GM12878 (cell line): ENCODE measurements around the gene SELENOO. TPM values are rescaled to one million over a fixed set of nuclear protein-coding genes. Genes with fewer than 3 reads are reported as not detected.
A peak's percentile ranks its signal among the peaks of the same experiment; 100 is the strongest.

Source experiments
- ASH2L ChIP-seq: fragments of 300-600, 200-600 bp; sonication (generic); IDR thresholded peaks from 2 replicates; pipeline ENCODE4 v1.6.1; 2017; ENCODE audit warnings: low read depth, mild to moderate bottlenecking, borderline replicate concordance
- BHLHE40 ChIP-seq, 2 experiments: fragments of 450-650 bp in 1 of 2; IDR thresholded peaks; 2 replicates each; pipeline ENCODE4 v1.6.1; 2011 to 2017; ENCODE audit warnings: low read depth in 2 of 2, borderline replicate concordance in 1 of 2, improper control_type of control experiment in 1 of 2, low read length in 1 of 2, mild to moderate bottlenecking in 1 of 2
- IKZF1 ChIP-seq: fragments of 450-650 bp; conservative IDR thresholded peaks from 2 replicates; pipeline ENCODE4 v1.6.1; 2017; ENCODE audit warnings: antibody characterized with exemption, mild to moderate bottlenecking
- KDM1A ChIP-seq: fragments of 200-600 bp; sonication (generic); IDR thresholded peaks from 2 replicates; pipeline ENCODE4 v1.6.1; 2016; ENCODE audit warnings: borderline replicate concordance
- NFYB ChIP-seq: IDR thresholded peaks from 2 replicates; pipeline ENCODE4 v1.6.1; 2011; ENCODE audit warnings: low read depth, mild to moderate bottlenecking, low read length, improper control_type of control experiment, moderate library complexity; ENCODE audit not compliant: insufficient read depth
- PAX8 ChIP-seq: fragments of 450-650 bp; IDR thresholded peaks from 2 replicates; pipeline ENCODE4 v1.6.1; 2017; ENCODE audit warnings: mild to moderate bottlenecking, moderate library complexity
- RAD51 ChIP-seq: fragments of 450-650 bp; IDR thresholded peaks from 2 replicates; pipeline ENCODE4 v1.6.1; 2016; ENCODE audit warnings: moderate library complexity, mild to moderate bottlenecking, inconsistent platforms
- SMARCA5 ChIP-seq: fragments of 450-650 bp; IDR thresholded peaks from 2 replicates; pipeline ENCODE4 v1.6.1; 2017; ENCODE audit warnings: mild to moderate bottlenecking
- SMC3 ChIP-seq: IDR thresholded peaks from 2 replicates; pipeline ENCODE4 v1.6.1; 2011; ENCODE audit warnings: low read length, improper control_type of control experiment, borderline replicate concordance
- SPI1 ChIP-seq: IDR thresholded peaks from 2 replicates; pipeline ENCODE4 v1.6.1; 2011; ENCODE audit warnings: low read depth, mild to moderate bottlenecking, low read length, moderate library complexity, borderline replicate concordance; ENCODE audit not compliant: insufficient read depth
- SUZ12 ChIP-seq: fragments of 200-600 bp; sonication (generic); IDR thresholded peaks from one replicate; pipeline ENCODE4 v1.6.1; 2018; ENCODE audit warnings: antibody characterized with exemption, mild to moderate bottlenecking; ENCODE audit not compliant: unreplicated experiment
- TBL1XR1 ChIP-seq: IDR thresholded peaks from 2 replicates; pipeline ENCODE4 v1.6.1; 2012; ENCODE audit warnings: low read depth, low read length, improper control_type of control experiment
- WRNIP1 ChIP-seq: IDR thresholded peaks from 2 replicates; pipeline ENCODE4 v1.6.1; 2011; ENCODE audit warnings: low read depth, low read length, improper control_type of control experiment, borderline replicate concordance
- YY1 ChIP-seq: IDR thresholded peaks from 2 replicates; pipeline ENCODE4 v1.6.1; 2011; ENCODE audit warnings: low read depth, mild to moderate bottlenecking, low read length
- ZNF274 ChIP-seq: IDR thresholded peaks from one replicate; pipeline ENCODE4 v1.8.0; 2011; ENCODE audit not compliant: insufficient read length, insufficient read depth
- ZNF687 ChIP-seq: fragments of 450-650 bp; IDR thresholded peaks from 2 replicates; pipeline ENCODE4 v1.6.1; 2017; ENCODE audit warnings: mild to moderate bottlenecking, moderate library complexity
- polyA plus RNA-seq, 11 experiments: library from polyadenylated mRNA; depleted of rRNA in 4 of 11; unstranded in 6 of 11; stranded (reverse) in 5 of 11; fragments of >200 nt; fragmentation: Nextera tagmentation in 4 of 11; fragmentation: Illumina TruSeq in 1 of 11; extraction: Ambion mirVana in 4 of 11; extraction: Trizol in 1 of 11; gene quantifications; 1 replicate in 1 of 11; 2 replicates in 10 of 11; pipeline versions ENCODE4 v1.2.1 to v1.2.3, GENCODE V29; 2011 to 2016; ENCODE audit warnings: inconsistent platforms in 2 of 11, missing spikeins in 2 of 11, low read depth in 1 of 11
- total RNA-seq, 4 experiments: library from RNA; depleted of rRNA in 3 of 4; stranded (reverse); fragments of >200 nt in 3 of 4; fragmentation: Illumina TruSeq in 1 of 4; extraction: Trizol in 1 of 4; gene quantifications; 2 replicates each; pipeline versions ENCODE4 v1.2.1 to v1.2.3, GENCODE V29; 2013 to 2021
- TF ChIP-seq, protein P1 (sequence below): fragments of 450-650 bp; IDR thresholded peaks from 2 replicates; pipeline ENCODE4 v1.6.1; 2017; ENCODE audit warnings: mild to moderate bottlenecking, low read depth, inconsistent platforms; ENCODE audit not compliant: poor library complexity, severe bottlenecking
- TF ChIP-seq, protein P2 (sequence below): fragments of 450-650 bp; IDR thresholded peaks from 2 replicates; pipeline ENCODE4 v1.6.1; 2017; ENCODE audit warnings: mild to moderate bottlenecking

The SELENOO gene
- total and polyA plus RNA-seq, 10 of the 15 experiments (the other 5 are each of a cell fraction or from before 2014, with no cell fraction given): 0.42 to 23.3 (median 3.3) TPM

GRCh38 chr22:50200461-50201190, at the start of gene SELENOO (continued):
- TF ChIP-seq SUZ12: no peak
- no peak for TF ChIP-seq TBL1XR1
- TF ChIP-seq, protein P1, sequence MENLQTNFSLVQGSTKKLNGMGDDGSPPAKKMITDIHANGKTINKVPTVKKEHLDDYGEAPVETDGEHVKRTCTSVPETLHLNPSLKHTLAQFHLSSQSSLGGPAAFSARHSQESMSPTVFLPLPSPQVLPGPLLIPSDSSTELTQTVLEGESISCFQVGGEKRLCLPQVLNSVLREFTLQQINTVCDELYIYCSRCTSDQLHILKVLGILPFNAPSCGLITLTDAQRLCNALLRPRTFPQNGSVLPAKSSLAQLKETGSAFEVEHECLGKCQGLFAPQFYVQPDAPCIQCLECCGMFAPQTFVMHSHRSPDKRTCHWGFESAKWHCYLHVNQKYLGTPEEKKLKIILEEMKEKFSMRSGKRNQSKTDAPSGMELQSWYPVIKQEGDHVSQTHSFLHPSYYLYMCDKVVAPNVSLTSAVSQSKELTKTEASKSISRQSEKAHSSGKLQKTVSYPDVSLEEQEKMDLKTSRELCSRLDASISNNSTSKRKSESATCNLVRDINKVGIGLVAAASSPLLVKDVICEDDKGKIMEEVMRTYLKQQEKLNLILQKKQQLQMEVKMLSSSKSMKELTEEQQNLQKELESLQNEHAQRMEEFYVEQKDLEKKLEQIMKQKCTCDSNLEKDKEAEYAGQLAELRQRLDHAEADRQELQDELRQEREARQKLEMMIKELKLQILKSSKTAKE: no peak
- 0 out of 2 replicates have a peak, but pooled peaks have one; percentile 6 for TF ChIP-seq ZNF687
- no peak for TF ChIP-seq SMC3
- TF ChIP-seq ASH2L: no peak
- no peak for TF ChIP-seq RAD51
- TF ChIP-seq, protein P2, sequence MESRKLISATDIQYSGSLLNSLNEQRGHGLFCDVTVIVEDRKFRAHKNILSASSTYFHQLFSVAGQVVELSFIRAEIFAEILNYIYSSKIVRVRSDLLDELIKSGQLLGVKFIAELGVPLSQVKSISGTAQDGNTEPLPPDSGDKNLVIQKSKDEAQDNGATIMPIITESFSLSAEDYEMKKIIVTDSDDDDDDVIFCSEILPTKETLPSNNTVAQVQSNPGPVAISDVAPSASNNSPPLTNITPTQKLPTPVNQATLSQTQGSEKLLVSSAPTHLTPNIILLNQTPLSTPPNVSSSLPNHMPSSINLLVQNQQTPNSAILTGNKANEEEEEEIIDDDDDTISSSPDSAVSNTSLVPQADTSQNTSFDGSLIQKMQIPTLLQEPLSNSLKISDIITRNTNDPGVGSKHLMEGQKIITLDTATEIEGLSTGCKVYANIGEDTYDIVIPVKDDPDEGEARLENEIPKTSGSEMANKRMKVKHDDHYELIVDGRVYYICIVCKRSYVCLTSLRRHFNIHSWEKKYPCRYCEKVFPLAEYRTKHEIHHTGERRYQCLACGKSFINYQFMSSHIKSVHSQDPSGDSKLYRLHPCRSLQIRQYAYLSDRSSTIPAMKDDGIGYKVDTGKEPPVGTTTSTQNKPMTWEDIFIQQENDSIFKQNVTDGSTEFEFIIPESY: no peak
- TF ChIP-seq SPI1: no peak
- no peak for TF ChIP-seq ZNF274
- no peak; the same call in 1 of the 2 replicates for TF ChIP-seq SMARCA5
- no peak for TF ChIP-seq WRNIP1
- peak; percentile 90 for TF ChIP-seq YY1
- peak; percentile 58 for TF ChIP-seq IKZF1
- no peak for TF ChIP-seq PAX8
- TF ChIP-seq NFYB: peak; percentile 81
- TF ChIP-seq KDM1A: no peak
- peak in 1 of 2 experiments; percentile 29; a peak in 1 of 4 replicates for TF ChIP-seq BHLHE40 (IDR thresholded peaks at IDR 0.05; ENCODE audit: borderline replicate concordance in 1 of 2, low read depth in 2 of 2, low read length in 1 of 2)
